LoVo (cell line): ENCODE measurements around the gene PSAP.

Source experiments
- DNase-seq: peaks from one replicate; pipeline ENCODE4 v3.0.0-alpha.2; 2016; ENCODE audit warnings: low spot score

PSAP gene

DNA sequence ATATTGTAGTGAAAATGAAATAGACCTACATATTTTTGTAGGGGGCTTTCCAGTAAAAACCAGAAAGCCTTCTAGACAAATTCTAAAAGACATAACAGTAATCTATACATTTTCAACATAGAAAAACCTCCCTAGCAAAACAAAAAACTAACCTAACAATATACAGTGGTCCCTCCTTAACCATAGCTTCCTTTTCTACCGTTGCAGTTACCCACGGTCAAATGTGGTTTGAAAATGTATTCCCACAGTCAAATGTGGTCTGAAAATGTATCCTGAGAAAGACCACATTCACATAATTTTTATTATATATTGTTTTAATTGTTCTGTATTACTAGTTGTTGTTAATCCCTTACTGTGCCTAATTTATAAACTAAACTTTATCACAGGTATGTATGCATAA lies 6.4 kb downstream of the PSAP start:
- no peak for DNase-seq

DNA sequence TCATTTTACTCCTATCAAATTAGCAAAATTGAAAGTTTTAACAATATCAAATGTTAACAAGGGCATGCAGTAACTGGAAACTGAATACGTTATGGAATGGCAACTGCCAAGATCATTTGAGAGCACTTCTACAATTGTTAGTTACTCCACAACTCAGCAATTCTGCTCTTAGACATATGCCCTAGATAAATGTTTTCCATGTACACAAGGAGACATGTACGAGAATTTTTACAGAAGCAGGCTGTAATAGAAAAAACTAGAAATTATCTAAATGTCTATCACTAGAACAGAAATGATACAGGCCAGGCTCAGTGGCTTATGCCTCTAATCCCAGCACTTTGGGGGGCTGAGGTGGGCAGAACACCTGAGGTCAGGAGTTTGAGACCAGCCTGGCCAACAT lies 7.0 kb downstream of the PSAP start:
- no peak for DNase-seq

DNA sequence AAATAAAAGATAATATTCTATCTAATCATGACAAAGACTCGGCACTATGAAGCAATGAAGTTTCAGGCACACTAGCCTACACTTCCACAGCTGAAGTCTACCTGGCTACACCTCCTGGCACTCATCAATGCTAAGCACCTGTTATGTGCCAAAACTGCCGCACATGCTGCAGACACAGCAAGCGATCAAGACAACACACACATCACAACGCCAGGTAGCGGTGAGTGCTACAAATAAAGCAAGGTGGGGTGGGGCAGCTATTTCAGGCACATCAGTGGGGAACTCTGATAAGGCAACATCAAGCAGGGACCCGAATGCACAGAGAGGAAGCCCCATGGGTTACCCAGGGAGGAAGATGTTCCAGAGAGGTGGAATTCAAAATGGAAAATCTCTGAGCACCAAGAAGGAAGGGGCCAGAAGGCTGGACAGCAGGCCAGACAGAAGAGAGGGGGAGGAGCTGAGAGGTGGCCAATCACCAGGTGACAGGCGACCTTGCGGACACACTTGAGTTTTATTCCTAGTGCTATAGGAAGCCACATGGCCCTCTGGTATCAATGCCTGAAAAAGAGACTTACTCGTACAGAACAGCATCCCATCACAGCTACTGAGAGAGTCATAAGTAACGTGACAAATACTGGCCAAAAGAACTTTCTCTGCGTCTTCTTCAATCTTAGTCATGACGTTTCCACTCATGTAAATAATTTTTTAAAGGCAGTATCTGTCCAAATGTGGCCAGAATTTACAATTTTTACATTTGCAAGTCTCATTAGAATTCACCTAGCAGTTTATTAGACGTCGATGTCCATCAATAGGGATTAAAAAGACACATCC lies 8.0 kb downstream of the PSAP start:
- DNase-seq, result no peak

DNA sequence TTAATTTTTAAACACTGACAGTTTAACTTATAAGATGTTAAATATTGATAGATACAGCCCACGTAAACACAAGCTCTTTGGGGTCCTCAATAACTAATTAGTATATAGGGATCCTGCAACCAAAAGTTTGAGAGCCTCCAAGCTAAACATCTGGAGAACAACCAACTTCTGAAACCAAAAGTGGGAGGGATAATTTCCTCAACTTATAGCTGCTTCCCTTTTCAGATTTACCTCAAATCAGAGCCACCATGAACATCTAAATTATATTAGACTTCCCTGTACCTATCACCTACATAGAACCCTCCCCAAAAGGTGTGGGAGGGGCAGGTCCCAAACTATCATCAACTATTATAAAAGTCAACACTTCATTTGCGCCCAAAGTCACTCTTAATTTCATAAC lies 8.6 kb downstream of the PSAP start:
- DNase-seq, result no peak

DNA sequence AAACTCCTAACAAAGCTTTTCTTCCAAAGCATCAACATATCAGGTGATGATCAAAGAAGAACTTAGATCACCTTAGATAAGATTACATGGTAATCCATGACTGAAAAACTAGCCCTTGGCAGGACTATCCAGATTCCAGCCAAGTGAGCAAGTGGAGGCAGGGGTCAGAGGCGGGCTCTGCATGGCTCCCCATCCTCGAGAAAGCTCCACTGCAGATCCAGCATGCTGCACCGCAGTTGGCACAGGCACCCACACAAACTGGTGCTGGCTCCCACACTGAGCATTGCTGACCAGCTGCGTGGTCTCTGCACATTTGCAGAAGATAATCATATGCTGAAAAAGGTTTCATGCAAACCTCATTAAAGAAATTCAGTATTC lies 10.1 kb downstream of the PSAP start:
- DNase-seq, result no peak

DNA sequence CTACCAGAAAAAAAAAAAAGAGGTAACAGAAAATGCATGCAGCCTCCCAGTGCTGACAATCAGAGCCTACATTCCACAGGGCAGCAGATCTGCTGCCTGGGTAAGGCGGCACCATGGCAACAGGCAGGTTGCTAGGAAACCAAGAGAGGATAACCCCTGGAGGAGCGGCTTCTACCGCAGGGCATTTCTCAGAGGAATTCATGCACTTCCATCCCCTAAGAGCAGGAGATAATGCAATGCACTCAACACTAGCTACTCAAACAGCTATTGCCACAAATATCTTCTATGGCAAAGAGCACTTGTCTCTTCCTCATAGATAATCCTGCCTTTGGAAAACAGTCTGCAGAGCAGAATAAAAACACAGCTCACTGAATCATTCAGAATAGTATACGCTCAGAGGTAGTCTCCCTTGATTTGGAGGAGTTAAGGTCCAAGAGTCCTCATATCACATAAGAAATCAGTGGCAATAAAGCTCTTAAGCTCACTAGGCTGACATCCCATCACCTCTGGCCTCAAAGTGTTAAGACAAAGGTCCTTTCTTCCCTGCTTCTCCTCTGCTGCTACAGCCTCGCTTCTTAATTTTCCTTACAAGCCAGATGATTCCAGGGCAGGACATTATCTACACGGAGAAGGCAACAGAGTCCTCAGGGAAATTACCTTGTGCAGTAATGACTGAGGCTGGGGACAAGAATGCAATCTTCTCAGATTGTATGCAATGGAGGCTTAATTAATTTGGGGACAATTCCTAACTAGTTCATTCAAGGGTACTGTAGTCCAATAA lies 10.7 kb downstream of the PSAP start:
- DNase-seq, result no peak

DNA sequence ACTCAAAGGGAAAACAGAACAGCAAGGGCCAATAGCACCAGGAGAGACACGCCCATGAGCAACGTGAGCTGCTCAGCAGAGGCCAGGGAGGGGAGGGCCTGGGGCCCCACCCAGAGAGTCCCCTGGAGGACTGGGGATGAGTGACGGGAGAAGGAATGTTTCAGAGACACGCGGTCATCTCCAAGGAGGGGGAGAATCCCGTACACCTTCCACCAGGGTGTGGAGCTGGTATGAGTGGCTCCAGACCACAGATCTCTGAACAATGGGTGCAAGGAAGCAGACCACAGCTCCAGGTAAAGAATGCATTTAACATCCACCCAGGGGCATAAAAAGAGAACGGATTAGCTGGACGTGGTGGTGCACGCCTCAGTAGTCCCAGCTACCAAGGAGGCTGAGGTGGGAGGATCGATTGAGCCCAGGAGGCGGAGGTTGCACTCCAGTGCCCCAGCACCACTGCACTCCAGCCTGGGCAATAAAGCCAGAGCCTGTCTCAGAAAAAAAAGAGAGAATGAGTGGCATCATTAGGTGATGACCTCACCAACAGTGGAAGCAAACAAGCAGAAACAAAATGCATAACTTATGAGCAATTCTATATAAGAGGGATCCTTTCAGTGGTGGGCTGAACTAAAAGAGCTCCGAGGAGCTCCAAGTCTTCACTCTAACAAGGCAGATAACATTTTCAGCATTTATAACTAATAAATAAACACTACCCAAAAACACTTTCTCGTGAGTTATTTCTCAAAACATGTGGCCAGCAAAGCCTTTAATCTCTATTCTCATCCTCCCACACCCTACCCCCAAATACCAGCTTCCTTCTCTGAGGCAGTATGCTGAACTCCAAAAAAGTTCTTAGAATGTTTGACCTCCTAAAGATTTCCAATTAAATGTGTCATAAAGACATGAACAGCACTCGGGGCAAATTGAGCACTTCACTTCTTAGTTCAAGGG lies 12.5 kb downstream of the PSAP start:
- DNase-seq, result peak; percentile 30

DNA sequence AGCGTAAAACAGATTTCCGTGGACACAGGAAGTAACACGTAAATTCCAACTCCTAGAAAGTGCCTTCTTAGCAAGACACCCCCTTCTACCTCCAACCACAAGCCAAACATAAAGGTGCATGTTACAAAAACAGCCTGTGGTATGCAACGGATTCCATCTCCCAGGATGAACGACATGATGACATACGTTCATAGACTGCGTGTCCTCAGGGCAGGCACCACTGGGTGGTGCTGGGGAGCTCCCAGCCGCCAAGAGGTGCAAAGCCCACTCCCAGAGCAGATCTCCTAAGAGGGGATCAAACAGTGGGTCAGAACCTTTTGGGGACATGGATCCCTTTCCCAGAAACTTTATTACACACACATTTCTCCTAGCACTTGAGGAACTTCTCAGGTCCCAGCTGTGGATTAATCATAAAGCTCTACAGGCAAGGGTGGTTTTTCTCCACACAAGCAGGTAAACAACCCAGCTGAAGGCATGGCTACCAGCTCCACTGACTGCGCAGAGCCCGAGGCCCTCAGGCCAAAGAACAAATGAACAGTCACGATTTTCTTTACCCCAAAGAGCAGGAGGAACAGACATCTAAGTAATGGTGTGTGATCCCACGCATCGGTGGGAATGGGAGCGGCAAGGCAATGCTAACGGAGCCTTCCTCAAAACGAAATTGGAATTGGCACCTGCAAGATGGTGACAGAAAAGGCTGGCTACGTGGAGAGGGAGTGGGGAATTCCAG lies 13.8 kb downstream of the PSAP start:
- no peak for DNase-seq

DNA sequence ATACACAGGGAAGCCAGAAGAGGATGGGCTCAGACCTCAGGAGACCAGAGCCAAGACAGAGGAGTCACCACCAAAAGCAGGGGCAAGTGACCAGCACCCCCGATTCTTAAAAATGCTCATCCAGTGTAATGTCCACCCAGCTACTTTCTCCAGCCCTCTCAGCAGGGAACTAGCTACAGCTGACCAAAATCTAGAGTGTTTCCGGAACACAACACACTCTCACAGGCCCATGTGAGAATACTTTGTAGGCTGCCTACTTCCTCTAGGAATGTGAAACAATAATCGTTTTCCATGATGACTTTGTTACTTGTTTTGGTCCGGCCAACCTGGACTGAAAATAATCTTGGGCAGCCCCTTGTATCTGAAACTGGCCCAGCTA lies 14.5 kb downstream of the PSAP start:
- no peak for DNase-seq

DNA sequence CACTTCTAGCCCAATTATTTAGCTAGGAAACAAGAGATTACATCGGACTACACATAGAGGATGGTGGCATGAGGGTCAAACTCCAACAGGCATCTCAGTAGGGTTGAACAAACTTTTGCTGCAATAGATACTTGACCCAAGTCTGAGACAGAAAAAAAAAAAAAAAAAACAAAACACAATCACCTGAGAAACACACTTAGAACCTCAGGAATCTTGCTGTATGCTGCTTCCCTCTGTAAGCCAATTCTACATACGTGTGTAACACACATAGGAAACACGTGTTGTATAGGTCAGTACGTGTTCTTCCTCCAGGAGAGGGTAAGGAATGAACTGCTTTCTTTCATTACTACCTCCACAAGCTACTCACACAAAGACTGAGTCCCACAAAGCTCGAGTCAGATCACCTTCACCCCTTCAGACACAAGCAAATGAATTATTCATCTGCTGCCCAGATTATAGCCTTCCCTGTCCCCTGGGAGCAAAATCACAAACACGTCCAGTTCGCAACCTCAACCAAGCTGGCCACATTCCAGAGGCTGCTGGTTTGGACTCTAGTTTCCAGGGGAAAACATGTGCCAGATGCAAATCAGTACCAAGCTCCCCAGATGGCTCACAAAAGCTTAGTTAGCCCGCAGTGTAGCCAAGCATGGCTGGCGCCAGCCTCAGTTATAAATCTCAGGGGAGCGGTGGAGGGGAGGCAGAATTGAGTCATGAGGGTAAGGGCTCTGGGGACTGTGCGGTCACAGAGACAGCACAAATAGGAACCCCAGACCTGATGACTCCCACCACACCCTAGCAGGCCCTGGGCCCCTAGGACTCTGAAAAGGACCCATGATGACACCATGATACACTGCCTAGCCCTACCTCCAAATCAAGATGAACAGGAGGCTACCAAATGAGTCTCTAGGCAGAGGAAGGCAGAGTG lies 15.1 kb downstream of the PSAP start:
- no peak for DNase-seq

DNA sequence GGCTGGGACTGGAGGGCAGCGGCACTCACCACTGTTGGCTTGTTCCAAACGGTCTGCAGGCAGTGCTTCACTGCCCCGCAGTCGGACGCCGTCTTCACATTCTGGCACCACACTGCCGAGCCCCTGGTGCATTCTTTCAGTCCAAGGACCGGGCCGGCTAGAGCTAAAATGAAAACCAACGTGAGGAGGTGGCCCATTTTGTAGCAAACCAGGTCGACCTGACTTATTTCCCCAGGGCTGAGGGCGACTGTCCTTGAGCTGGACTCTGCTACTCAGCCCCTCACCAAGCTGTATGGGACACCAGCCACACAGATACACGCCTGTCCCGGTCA lies 16.7 kb downstream of the PSAP start:
- no peak for DNase-seq

DNA sequence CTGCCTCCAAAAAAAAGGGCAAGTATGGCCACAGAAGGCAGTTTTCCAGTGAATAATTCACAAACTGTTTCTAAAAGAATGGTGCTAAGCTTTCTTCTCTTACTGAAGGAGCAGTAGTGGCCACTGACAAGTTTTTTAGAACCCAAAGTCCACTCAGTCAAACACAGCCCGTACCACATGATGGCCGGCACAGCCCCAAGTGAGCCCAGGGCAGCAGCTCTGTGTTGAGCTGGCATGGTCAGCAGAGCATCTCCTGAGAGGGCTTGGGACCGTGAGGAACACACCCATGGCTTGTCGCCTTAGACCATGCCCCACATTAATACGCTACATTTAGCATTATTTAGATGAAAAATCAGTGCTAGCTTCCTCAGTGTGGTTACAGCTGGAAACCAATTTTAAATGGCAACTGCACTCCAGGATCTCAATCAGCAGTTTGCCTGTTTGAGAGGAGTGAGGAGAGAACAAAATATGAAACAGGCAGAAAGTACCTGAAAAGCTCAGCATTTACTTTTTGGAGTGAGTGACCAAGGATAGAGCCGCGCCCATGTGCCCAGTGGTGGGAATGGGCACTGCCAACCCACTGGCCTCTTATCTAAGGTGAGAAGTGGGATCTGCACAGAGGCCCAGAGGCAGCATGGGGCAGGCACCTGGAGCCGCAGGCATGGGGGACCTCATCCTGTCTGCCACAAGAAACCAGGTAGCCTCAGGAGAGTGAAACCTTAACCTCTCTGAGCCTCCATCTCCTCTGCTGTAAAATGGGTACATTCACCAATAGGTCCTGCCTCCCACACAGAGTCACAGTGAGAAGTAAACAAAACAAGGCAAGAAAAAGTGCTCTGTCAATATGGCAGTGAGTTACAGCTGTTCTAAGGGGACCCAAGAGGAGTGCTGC lies 17.4 kb downstream of the PSAP start:
- no peak for DNase-seq

DNA sequence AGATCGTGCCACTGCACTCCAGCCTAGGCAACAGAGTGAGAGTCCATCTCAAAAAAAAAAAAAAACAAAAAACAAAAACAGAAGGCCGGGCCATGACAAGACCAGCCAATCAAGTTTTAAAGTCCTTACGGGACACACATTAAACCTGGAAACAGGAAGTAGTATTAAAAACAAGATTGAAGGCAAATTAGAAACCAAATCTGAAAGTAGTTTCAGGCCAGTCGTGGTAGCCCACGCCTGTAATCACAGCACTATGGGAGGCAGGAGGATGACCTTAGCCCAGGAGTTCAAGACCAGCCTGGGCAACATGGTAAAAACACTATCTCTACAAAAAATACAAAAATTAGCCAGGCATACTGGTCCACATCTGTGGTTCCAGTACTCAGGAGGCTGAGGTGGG lies 18.1 kb downstream of the PSAP start:
- DNase-seq, result no peak

DNA sequence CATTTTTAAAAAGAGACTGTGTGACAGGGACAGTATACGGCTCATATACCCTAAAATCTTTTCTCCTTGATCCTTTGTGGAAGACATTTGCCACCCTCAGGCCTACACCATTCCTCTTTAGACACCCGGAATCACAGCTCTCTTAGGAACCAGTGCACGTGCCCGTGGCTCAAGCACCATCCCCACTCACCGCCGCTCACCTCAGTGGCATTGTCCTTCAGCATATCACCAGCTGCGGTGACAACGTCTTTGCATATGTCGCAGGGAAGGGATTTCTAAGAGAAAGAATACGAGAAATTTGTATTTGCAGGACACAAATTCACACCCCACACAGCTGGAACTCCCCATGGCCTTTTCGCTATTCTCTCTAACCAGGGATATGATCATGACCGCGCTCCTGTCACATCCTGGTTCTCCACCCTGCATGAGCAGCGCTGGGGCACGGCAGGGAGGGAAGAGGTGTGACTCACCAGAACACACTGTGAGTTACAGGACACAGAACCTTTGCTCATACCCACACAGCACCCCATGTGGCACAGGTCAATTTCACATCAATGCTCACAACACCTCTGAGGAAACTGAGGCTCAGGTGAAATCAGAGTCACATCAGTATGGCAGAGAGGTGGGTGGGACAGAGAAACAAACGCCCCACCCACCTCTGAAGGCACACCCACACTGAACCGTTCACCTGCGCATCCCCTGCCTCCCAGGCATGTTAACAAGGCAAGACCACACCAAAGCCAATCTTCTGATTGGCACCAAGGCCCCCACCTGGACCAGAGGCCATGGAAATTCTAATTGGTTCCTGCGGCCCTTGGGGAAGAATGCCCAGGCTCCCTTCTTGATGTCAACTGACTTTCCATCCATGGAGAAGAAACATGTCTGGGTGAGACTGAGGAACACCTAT lies 19.2 kb downstream of the PSAP start:
- no peak for DNase-seq

DNA sequence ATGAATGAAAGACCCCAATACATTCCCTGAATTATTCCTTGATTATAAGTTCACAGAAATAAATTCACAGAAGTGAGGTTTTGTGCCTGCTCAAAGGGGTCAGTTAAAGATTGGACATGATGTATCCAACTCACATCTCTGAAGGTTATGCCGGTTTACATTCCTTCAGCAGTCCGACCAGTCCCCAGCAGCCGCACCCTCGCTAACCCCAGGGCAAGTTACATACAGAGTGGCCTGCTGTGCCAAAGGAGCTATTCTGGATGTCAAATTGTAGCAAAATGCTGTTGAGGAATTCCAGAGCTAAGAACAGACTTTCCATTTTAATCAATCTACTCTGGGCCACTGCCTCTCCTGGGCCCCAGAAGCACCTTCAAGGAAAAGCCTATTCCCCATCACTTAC lies 20.3 kb downstream of the PSAP start:
- no peak for DNase-seq

DNA sequence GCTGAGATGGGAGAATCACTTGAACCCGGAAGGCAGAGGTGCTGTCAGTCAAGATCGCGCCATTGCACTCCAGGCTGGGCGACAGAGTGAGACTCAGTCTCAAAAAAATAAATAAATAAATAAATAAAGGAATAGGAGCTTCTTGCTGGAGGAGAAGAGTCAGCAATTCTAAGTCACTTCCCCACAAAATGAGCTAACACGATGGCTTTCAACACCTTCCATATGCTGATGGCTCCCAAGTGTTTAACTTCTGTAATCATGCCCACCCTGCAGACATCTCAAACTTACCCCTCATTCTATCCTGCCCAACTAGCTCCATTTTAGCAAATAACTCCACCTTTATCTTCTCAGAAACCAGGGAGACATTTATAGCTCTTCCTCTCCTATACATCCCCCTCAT lies 21.2 kb downstream of the PSAP start:
- no peak for DNase-seq

DNA sequence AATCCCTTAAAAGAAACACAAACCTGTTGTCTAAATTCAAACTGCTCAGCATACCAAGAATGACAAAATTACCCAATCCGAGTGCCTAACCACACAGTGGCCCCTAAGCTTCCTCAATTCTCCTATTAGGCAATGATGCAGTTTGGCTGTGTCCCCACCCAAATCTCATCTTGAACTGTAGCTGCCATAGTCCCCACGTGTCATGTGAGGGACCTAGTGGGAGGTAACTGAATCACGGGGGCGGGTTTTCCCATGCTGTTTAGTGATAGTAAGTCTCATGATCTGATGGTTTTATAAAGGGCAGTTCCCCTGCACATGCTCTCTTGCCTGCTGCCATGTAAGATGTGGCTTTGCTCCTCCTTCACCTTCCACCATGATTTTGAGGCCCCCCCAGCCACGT lies 21.9 kb downstream of the PSAP start:
- DNase-seq, result no peak

DNA sequence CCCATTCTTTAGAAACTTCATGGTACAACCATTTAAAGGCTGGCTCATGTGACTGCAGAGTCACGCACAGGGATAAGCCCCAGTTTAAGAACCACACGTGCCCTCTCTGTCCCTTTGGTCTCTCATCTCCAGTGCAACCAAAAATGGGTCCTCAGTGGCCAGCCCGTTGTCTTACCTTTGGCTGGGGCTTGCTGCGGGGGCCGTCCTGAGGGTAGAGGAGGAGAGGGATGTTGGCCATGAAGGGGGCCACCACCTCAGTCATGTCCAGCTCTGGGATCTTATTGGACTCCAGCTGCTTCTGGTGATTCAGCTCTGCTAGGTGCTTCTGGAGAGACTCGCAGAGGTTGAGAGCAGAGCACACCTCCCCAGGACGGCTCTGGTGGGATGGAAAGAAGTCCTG lies 22.3 kb downstream of the PSAP start:
- DNase-seq, result no peak

DNA sequence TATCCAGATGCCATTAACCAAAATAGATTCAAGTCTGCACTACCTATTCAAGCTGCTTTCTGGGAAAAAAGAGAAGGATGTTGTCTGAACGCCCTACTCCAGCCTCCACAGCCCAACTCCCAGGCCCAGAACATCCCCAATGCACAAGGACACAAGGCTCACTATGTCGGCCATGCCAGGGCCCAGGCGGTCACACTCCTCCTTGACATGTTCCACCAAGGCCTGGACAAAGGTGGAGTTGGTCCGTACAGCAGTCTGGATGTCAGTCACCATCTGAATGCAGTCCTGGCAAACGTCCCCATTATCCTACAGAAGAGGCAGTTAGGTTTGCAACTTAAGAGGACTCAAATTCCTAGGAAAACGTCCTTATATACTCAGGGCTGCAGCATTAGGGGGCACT lies 23.2 kb downstream of the PSAP start:
- no peak for DNase-seq
